ENCODE measurements around the gene TIGD4.

TIGD4 gene

DNA sequence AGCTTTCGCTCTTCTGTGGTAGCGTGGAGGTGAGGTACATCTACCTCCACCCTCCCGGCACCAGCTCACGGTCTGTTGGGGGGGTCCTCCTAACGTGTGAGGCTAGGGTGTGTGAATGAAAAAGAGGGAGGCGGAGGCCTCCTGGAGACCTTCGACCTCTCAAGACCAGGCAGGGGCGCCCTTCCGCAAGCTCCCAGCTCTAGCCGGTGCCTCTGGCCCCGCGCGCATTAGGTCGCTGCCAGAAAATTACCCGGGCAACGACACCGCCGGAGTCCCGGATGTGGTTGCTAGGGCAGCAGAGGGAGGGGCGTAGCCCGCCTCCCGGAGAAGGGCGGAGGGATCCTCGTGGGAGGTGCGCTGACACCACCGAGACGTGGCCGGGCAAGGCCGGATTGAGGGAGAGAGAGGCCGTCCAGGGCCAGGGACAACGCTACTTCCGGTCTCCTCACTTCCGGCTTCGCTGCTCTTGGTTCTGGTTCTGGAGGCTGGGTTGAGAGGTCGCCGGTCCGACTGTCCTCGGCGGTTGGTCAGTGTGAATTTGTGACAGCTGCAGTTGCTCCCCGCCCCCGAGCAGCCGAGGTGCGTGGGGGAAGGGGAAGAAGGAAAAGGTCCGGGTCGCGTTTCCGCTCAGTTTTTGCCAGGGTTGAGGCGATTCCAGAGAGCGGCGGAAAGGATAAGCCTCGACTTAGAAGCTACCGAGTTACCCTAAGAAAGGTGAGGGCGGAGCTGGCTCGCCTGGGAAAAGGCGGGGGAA, at the start of gene TIGD4, which contains the start of gene ARFIP1:
TIGD4 (minus strand) TSS at position 218 of the 754 bp plus-strand sequence. CDS start 8,726 bp downstream, outside the sequence.
ARFIP1 (plus strand) TSS at position 442 of the 754 bp plus-strand sequence. CDS start 49,680 bp downstream, outside the sequence.
- DNase-seq (ENCODE audit: low read depth in 2 of 3, low spot score in 1 of 3): peak; percentile 91 to 94 (median 94)

DNA sequence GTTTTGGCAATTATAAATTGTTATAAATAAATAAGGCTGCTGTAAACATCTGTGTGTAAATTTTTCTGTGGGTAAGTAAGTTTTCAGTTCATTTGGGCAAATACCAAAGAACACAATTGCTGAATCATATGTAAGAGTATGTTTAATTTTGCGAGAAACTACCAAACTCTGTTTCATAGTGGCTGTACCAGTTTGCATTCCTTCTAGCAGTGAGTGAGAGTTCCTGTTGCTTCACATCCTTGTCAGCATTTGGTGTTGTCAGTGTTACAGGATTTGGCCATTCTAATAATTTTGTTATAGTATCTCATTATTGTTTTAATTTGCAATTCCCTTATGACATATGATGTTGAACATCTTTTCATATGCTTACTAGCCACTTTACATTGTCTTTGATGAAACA, 48.6 kb upstream of the TIGD4 start:
- DNase-seq (ENCODE audit: low read depth in 2 of 3, low spot score in 1 of 3): no peak

DNA sequence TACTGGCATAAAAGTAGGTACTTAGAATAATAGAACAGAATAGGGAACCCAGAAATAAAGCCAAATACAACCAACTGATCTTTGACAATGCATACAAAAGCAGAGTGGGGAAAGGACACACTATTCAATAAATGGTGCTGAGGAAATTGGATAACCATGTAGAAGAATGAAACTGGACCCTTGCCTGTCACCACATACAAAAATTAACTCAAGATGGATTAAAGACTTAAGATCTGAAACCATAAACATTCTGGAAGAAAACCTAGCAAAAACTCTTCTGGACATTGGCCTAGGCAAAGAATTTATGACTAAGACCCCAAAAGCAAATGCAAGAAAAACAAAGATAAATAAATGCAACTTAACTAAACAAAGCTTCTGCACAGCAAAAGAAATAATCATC, 45.8 kb upstream of the TIGD4 start:
- no peak for DNase-seq (ENCODE audit: low read depth in 2 of 3, low spot score in 1 of 3)

DNA sequence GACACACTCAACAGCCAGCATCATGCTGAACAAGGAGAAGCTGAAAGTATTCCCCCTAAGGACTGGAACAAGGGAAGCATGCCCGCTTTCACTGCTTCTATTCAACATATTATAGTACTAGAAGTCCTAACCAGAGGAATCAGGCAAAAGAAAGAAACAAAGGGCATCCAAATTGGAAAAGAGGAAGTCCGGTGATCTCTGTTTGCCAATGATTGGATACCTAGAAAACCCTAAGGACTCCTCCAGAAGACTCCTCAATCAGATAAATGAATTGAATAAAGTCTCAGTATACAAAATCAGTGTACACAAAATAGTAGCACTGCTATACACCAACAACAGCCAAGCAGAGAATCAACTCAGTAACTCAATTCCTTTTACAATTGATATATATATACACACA, 45.0 kb upstream of the TIGD4 start:
- no peak for DNase-seq (ENCODE audit: low read depth in 2 of 3, low spot score in 1 of 3)

DNA sequence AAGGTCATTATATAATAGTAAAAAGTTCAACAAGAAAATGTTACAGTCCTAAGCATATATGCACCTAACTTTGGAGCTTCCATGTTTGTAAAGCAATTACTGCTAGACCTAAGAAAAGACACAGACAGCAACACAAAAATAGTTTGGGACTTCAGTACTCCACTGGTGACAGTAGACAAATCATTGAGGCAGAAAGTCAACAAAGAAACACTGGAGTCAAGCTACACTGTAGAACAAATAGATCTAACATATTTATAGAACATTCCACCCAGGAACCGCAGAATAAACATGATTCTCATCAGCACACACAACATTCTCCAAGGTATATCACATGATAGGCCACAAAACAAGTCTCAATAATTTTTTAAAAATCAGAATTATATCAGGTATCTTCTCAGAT, 42.8 kb upstream of the TIGD4 start:
- DNase-seq (ENCODE audit: low read depth in 2 of 3, low spot score in 1 of 3): no peak

DNA sequence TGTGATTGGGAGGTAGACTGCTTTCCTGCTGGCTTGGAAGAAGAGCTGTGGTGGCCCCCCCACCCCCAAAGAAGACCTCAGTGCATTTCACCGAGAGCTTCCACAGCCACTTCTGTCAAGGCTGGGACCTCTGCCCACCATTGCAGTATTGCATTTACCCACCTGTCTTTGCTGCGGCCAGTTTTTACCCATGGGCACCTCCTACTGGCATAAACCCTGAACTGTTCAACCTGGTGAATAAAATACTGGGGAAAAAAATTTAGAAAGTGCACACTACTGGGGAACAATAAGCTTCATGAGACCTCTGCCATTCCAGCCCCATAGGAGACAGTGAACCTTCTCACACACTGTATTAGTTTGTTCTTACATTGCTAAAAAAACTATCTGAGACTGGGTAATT, 40.5 kb upstream of the TIGD4 start:
- no peak for DNase-seq (ENCODE audit: low read depth in 2 of 3, low spot score in 1 of 3)

DNA sequence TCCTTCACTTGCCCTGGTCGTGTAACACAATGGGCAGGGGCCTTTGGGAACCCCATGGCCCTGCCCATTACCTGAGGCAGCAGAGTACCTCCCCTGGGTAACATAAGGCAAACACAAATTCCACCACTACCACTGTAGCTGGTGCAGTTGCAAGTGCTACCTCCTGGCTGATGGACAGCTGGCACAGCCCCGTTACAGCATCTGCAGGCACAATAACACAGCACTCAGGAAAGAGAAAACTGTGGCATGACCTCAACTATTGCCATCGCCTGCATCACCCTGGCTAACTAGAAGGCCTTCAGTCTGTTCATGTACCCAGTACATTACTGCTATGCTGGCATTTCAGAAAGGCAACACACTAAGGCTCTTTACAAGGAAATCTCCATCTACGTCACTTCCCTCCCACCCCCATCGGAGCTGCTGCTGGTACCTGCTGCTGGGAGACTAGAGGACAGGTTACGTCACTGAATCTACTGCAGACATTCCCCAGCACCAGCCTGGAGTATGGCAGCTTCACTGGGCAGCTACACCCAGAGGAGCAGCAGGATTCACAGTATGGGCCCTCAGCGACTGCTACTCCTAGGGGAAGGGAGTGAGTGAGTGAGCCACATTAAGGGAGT, 39.6 kb upstream of the TIGD4 start:
- DNase-seq (ENCODE audit: low read depth in 2 of 3, low spot score in 1 of 3): no peak

DNA sequence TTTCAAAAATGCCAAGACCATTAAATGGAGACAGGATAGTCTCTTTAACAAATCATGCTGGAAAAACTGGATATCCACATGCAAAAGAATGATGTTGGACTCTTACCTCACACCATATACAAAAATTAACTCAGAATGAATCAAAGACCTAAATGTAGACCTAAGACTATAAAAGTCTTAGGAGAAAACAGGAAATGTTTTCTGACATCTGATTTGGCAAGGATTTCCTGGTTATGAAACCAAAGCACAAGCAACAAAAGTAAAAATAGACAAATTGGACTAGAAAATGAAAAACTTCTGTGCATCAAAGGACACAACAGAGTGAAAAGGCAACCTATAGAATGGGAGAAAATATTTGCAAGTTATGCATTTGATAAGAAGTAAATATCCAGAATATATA, 37.8 kb upstream of the TIGD4 start:
- no peak for DNase-seq (ENCODE audit: low read depth in 2 of 3, low spot score in 1 of 3)

DNA sequence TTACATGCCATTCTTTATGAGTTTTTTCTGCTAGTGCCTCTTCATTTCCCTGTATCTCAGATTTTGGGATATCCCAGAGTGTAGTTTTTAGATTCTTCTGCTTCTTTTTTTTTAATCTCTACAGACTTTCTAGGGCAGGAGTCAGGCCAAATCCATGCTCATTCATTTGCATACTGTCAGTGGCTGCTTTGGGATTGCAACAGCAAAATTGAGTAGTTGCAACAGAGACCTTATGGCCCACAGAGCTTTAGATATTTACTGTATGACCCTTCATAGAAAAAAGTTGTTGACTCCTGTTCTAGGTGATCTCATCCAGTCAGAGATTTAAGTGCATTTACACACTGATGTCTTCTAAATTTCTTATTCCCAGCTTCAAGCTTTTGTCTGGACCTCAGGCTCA, 35.5 kb upstream of the TIGD4 start:
- no peak for DNase-seq (ENCODE audit: low read depth in 2 of 3, low spot score in 1 of 3)

DNA sequence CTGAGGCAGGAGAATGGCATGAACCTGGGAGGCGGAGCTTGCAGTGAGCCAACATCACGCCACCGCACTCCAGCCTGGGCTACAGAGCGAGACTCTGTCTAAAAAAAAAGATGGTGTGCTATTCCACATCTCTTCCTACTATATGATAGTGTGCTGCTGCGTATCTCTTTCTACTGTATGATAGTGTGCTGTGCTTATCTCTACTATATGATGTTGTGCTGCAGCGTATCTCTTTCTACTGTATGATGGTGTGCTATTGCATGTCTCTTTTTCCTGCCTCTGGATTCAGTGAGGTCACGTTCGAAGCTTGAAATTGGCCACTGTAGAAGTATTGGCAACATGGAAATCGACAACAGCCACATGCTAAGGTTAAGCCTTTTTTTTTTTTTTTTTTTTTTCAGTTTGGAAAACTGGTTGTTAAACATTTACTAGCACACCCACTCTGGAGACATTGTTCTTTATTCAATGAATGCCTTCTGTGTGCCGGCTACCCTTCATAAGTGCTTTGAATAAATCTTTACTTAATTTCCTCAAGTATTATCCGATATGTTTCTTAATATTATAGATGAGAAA, 31.3 kb upstream of the TIGD4 start:
- no peak for DNase-seq (ENCODE audit: low read depth in 2 of 3, low spot score in 1 of 3)

DNA sequence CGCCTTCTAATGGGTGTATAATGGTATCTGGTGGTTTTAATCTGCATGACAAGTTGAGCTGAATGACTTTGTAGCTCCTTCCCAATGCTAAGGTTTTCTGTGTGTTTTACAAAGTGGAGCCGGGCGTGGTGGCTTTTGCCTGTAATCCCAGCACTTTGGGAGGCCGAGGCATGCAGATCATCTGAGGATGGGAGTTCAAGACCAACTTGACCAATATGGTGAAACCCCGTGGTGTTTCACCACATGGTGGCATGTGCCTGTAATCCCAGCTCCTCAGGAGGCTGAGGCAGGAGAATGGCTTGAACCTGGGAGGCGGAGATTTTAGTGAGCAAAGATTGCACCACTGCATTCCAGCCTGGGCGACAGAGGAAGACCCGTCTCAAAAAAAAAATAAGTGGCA, 29.1 kb upstream of the TIGD4 start:
- no peak for DNase-seq (ENCODE audit: low read depth in 2 of 3, low spot score in 1 of 3)

DNA sequence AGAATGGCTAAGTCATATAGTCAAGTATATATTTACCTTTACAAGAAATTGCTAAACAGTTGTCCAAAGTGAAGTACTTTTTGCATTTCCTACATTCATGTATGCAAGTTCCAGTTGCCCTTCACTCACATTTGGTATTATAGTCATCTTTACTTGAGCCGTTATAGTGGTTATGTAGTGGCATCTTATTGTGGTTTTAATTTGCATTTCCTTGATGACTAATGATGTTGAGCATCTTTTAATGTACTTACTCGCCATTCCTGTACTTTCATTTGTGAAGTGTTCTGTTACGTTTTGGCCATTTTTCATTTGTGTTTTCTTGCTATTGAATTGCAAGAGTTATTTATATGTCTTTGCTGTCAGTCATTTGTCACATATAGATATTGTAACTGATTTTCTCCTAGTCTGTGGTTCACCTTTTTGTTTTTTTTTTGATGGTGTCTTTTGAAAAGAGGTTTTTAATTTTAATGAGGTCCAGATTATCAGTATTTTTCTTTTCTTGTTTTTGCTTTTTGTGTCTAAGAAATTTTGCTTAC, 27.8 kb upstream of the TIGD4 start:
- no peak for DNase-seq (ENCODE audit: low read depth in 2 of 3, low spot score in 1 of 3)

DNA sequence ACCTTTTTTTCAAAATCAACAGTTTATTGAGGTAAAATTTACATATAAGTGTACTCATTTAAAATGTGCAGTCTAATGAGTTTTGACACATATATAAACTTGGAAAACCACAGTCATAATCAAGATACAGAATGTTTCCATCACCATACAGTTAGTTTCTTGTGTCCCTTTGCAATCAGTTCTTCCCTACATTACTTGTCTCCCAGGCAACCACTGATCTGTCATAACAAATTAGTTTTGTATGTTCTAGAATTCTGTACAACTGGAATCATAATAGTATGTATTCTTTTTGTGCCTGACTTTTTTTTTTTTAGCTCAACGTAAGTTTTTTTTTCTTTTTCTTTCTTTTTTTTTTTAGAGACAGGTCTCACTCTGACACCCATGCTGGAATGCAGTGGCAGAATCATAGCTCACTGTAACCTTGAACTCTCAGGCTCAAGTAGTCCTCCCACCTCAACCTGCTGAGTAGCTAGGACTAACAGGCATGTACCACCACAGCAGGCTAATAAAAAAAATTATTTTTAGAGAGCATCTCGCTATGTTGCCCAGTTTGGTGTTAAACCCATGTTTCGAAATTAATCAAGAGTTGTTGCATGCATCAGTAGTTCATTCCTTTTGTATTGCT, 27.1 kb upstream of the TIGD4 start:
- no peak for DNase-seq (ENCODE audit: low read depth in 2 of 3, low spot score in 1 of 3)

DNA sequence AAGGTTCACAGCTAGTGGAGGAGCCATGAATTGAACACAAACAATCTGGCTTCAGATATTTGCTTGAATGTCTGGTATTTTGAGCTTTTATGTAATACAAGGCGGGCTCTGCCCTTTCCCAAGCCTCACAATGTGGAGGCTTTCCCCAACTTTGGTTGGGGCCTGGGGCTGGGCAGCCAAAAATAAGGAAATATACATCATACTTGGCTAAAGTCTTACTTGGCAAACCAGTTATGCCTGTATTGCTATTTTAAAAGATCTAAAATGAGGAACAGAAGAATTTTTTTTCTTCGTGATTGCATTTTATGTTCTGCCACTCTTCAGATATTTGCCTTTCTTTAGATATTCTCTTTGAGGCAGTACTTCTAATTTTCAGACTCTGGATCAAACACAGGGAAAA, 26.3 kb upstream of the TIGD4 start:
- DNase-seq (ENCODE audit: low read depth in 2 of 3, low spot score in 1 of 3): no peak

DNA sequence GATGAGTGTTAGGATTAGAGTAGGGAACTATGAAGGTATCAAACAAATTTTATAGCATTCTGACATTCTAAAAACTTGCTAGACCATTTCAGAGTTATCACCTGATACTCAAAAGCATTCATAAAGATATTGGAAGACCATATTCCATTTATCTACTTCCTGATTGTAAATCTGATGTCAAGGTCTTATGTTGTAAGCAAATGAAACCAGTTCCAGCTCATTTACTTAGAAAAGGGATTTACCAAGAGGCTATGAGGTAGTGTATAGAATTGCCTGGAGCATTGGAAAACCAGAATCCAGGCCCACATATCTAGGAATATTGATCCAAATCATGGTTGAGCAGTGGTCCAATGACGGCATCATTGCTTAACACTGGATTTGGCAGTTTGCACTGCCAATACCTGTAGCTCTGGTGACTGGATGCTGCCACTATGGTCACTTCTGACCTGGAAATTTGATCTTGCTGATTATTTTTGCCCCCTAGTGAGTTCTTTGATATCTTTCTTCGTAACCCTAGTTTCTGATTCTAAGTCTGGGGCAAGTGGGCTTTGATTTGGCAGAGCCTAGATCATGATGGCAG, 25.6 kb upstream of the TIGD4 start:
- DNase-seq (ENCODE audit: low read depth in 2 of 3, low spot score in 1 of 3): no peak

DNA sequence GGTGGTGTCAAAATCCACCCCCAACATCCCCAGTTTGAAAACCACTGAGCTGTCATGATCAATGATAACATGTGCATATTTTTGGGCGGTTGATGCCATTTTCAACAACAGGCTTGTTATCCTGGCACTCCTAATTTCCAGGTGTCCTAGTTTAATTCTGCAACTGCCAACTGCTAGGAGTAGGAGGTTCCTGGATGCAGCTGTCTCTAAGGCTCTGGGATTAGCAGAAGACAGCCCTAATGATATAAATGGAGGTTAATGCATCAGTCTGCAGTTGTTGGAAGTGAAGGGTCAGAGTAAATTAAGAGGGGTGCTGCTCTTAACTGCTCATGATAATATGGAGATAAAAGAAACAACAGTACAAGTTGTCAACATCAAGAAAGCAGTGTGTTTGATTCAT, 24.0 kb upstream of the TIGD4 start:
- DNase-seq (ENCODE audit: low read depth in 2 of 3, low spot score in 1 of 3): no peak

DNA sequence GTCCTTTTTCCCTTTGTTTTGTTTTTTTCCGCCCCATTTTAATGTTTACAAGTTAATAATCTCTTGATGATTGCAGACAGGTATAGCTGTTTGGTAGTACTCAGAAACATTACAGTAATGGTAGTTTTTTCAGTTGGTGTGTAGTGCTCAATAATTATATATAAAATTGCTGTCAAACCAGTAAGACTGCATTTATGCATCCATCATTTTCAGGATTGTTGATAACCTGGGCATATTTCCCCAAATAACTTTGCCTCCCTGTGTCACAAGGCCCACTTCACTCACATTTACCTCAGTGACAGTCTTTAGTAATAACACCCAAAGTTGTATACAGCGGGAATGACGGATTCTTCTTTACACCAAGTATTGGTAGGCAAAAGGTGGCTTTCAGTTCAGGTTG, 16.4 kb upstream of the TIGD4 start:
- DNase-seq (ENCODE audit: low read depth in 2 of 3, low spot score in 1 of 3): no peak

DNA sequence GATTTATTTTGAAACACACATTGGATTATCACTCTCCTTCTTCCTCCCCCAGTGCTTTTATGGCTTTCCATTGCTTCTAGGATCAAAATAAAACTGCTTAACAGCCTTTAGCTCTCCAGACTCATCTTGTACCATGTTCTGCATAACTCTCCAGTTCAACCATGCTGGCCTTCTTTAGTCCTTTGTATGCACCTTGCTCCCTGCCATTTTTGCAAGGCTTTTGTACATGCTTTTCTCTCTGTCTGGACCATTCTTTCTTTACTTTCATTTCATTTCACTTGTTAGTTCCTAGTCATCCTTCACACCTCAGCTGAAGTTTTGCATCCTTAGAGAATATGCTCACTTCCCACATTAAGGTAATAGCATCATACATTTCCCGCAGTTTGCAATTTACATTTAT, 7.1 kb upstream of the TIGD4 start:
- no peak for DNase-seq (ENCODE audit: low read depth in 2 of 3, low spot score in 1 of 3)

DNA sequence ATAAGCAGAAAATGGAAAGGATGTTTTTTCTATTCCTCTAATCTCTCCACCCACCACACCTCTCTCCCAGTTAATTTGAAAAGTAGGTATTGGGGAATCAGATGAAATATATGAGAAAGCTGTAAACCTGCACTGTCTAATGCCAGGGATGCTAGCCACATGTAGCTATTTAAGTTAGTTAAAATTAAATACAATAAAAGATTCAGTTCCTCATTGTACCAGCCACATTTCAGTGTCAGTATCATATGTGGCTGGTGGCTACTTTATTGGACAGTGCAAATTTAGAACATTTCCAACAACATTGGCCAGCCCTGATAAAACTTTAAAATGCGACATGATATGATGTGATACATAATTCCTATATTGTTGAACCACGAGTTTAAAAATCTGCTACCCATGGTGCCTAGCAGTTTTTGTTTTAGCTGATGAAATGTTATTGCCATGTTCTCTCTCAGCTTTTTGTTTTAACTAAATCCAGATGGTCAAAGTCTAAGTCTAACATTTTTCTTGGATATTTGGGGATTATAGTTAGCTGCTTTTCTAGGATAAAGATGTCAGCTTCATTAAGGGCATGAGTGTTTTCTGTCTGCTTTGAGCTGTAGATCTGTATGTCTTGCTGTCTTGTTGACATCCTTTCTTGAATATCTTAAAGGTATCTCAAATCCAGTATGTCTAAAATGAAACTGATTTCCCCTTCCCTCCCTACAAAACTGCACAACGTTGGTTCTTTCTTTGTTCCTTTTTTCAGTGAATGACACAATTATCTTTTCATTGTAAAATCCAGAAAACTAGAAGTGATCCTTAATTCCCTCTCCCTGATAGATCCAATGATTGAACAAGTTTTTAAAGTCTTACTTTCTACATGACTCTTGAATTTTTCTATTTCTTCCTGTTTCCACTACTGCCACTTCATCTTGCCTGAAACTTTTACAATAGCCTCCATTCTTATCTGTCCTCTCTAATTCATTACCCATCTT, 6.4 kb upstream of the TIGD4 start:
- no peak for DNase-seq (ENCODE audit: low read depth in 2 of 3, low spot score in 1 of 3)

Measured in stimulated activated CD4-positive, alpha-beta T cell treated with anti-CD3 and anti-CD28 coated beads, Interleukin-12 subunit alpha, Interleukin-12 subunit beta, amount 100 ng/mL, for 48 hours (primary cell).